Measurements from ENCODE around the gene PARN. TPM values are rescaled to one million over a fixed set of nuclear protein-coding genes. Genes with fewer than 3 reads are reported as not detected.

PARN gene
- total RNA-seq, 1 experiment from 2014 or later, result 56.2 TPM

DNA sequence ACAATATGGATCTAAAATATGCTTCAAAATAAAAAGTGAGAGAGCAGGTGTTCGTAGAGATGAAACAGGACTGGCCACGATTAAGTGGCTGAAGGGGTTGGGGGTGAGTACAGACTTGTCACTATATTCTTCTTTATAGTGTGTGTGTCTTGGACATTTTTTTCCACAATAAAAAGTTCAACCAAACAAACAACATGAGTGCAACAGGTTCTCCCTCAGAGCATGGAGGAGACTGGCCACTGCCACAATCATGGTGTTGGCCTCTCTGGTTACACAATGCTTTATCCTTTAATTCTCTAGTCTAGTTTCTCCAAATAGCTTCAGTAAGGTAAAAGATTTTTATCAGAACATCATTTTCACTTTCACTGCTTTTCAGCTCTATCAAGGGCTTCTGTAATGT, 109.3 kb downstream of the PARN start:
- no peak overlapping the region for H2AFZ ChIP-seq (ENCODE audit: low read length)
- no peak overlapping the region for H2BK120ac ChIP-seq (ENCODE audit: low read depth, low read length, poor library complexity, severe bottlenecking)
- H2AK5ac ChIP-seq (ENCODE audit: insufficient read length, low read length), result no peak overlapping the region
- no peak overlapping the region for H3K23ac ChIP-seq (ENCODE audit: insufficient read length, low read depth, low read length)
- H3K79me2 ChIP-seq (ENCODE audit: insufficient read depth, low read length), result no peaks in the 10 kb centered on the region
- H2BK15ac ChIP-seq (ENCODE audit: low read depth, low read length), result no peak overlapping the region
- H3K18ac ChIP-seq (ENCODE audit: insufficient read length, low read depth, low read length), result no peak overlapping the region
- Mint-ChIP-seq H3K9me3 (no peaks in the 10 kb centered on the region), H3K36me3 (ENCODE audit: insufficient read depth in 1 of 3, low read depth in 3 of 3) (peaks cover 0 to 4% (median 0%) of the 10 kb centered on the region in 3 experiments; a peak in 1 of 7 replicates), H3K4me3 (no peak overlapping the region), H3K27me3 (ENCODE audit: low read depth) (no peaks in the 10 kb centered on the region), H3K4me1 (peaks cover 60 to 68% of the 10 kb centered on the region in 2 experiments), H3K27ac (0 out of 7 replicates have a peak overlapping the region, but pooled peaks of 1 of the 3 experiments have one; percentile 24)
- H2BK20ac ChIP-seq (ENCODE audit: low read depth, low read length, poor library complexity, severe bottlenecking), result no peak overlapping the region
- no peak overlapping the region for H2BK12ac ChIP-seq (ENCODE audit: insufficient read length, low read depth, low read length)
- H3K23me2 ChIP-seq (ENCODE audit: insufficient read length, low read depth, low read length, poor library complexity, severe bottlenecking), result no peaks in the 10 kb centered on the region
- no peak overlapping the region for H3K14ac ChIP-seq (ENCODE audit: insufficient read depth, low read length)
- no CpG with 5 or more reads among the region's 2 CpGs for WGBS (ENCODE audit: extremely low coverage, insufficient read length, low lambda C conversion rate)
- no peak overlapping the region for H4K91ac ChIP-seq (ENCODE audit: insufficient read length, low read depth, low read length)
- no peaks in the 10 kb centered on the region for H3K79me1 ChIP-seq (ENCODE audit: insufficient read depth, low read depth, low read length, poor library complexity, severe bottlenecking)
- no peak overlapping the region for H3K27ac ChIP-seq (ENCODE audit: insufficient read length, low read depth, low read length)
- no peaks in the 10 kb centered on the region for H3K9me3 ChIP-seq (ENCODE audit: control insufficient read depth, low read depth, low read length)
- TF ChIP-seq CTCF (conservative IDR thresholded peaks at IDR 0.05), result no peak
- DNase-seq, result no peak
- H4K5ac ChIP-seq (ENCODE audit: insufficient read length, low read depth, low read length), result no peak overlapping the region
- no peak overlapping the region for H2BK5ac ChIP-seq (ENCODE audit: insufficient read length, low read length)
- H3K4ac ChIP-seq (ENCODE audit: low read depth, low read length), result no peak overlapping the region
- no peak overlapping the region for H4K8ac ChIP-seq (replicated peaks; ENCODE audit: insufficient read length, low read depth, low read length)
- peaks cover 19% of the 10 kb centered on the region for H3K4me1 ChIP-seq (ENCODE audit: insufficient read depth, low read length)
- H3T11ph ChIP-seq (ENCODE audit: low read length), result no peak overlapping the region
- H3K4me2 ChIP-seq (ENCODE audit: insufficient read depth, insufficient read length, low read length), result no peak overlapping the region
- H3K27me3 ChIP-seq (ENCODE audit: insufficient read depth, low read length), result no peaks in the 10 kb centered on the region
- H3K56ac ChIP-seq (ENCODE audit: insufficient read length, low read depth, low read length), result no peak overlapping the region
- H4K20me1 ChIP-seq (ENCODE audit: control insufficient read depth, insufficient read depth, insufficient read length), result no peaks in the 10 kb centered on the region
- no peak overlapping the region for H3K9ac ChIP-seq (ENCODE audit: extremely low read depth, insufficient read length, low read length)
